PC-9 (cell line): Measurements from ENCODE around the gene MACROD1. TPM values are rescaled to one million over a fixed set of nuclear protein-coding genes. Genes with fewer than 3 reads are reported as not detected.

Source experiments
- BruUV-seq: library from RNA; stranded (reverse); fragments of 400-500 nt; replicated peaks from 2 replicates; lab custom pipeline; 2021; lab: Mats Ljungman, UMichigan
- CTCF ChIA-PET: fragments of 300-600 bp; sonication (Branson Sonifier 250); formaldehyde crosslinking; loops from one replicate; lab custom pipeline; 2022; ENCODE audit warnings: antibody characterized with exemption; lab: Charles Lee
- POLR2A ChIA-PET: fragments of 300-600 bp; sonication (Branson Sonifier 250); formaldehyde crosslinking; loops from one replicate; lab custom pipeline; 2022; ENCODE audit warnings: antibody characterized with exemption; ENCODE audit not compliant: unreplicated experiment; lab: Charles Lee
- DNase-seq, 2 experiments: peaks; one replicate each; pipeline versions ENCODE4 v3.0.0 to v3.0.0-alpha.2; 2015 to 2022; ENCODE audit warnings: mixed read lengths in 1 of 2
- H2AFZ ChIP-seq: fragments of 200-600 bp; sonication (generic); 2 replicates; pipeline ENCODE4 v1.8.1; 2017; ENCODE audit warnings: antibody characterized with exemption
- H3F3A ChIP-seq: fragments of 200-600 bp; sonication (generic); 2 replicates; pipeline ENCODE4 v1.8.1; 2017; ENCODE audit warnings: antibody characterized with exemption, mild to moderate bottlenecking, low read depth; ENCODE audit not compliant: insufficient read depth
- H3K27ac ChIP-seq: fragments of 200-600 bp; sonication (generic); 2 replicates; pipeline ENCODE4 v1.6.1; 2016; ENCODE audit warnings: mixed run types
- H3K27me3 ChIP-seq: fragments of 200-600 bp; sonication (generic); 2 replicates; pipeline ENCODE4 v1.6.1; 2016; ENCODE audit warnings: low read depth, mixed run types; ENCODE audit not compliant: insufficient read depth
- H3K36me3 ChIP-seq: fragments of 200-600 bp; sonication (generic); 2 replicates; pipeline ENCODE4 v1.6.1; 2016; ENCODE audit warnings: low read depth, mixed run types
- H3K4me1 ChIP-seq: fragments of 200-600 bp; sonication (generic); replicated peaks from 2 replicates; pipeline ENCODE4 v1.6.1; 2016; ENCODE audit warnings: mixed run types; ENCODE audit not compliant: insufficient read depth
- H3K4me2 ChIP-seq: fragments of 200-600 bp; sonication (generic); 2 replicates; pipeline ENCODE4 v1.6.1; 2017; ENCODE audit warnings: mixed run types
- H3K4me3 ChIP-seq: fragments of 200-600 bp; sonication (generic); 2 replicates; pipeline ENCODE4 v1.6.1; 2016; ENCODE audit warnings: mixed run types
- H3K79me2 ChIP-seq: fragments of 200-600 bp; sonication (generic); 2 replicates; pipeline ENCODE4 v1.6.1; 2017; ENCODE audit warnings: low read depth, mixed run types
- H3K9me2 ChIP-seq: fragments of 200-600 bp; sonication (generic); 2 replicates; pipeline ENCODE4 v1.8.1; 2017; ENCODE audit warnings: mild to moderate bottlenecking; ENCODE audit not compliant: insufficient read depth
- H3K9me3 ChIP-seq: fragments of 200-600 bp; sonication (generic); 2 replicates; pipeline ENCODE4 v1.8.1; 2016; ENCODE audit warnings: low read depth; ENCODE audit not compliant: insufficient read depth
- H4K20me1 ChIP-seq: fragments of 200-600 bp; sonication (generic); 2 replicates; pipeline ENCODE4 v1.8.1; 2017; ENCODE audit not compliant: insufficient read depth
- EZH2 ChIP-seq: fragments of 200-600 bp; sonication (generic); IDR thresholded peaks from 2 replicates; pipeline ENCODE4 v1.8.0; 2017; ENCODE audit warnings: antibody characterized with exemption, low read depth
- intact Hi-C: fragments of 100-400 bp; cut with micrococcal nuclease; formaldehyde crosslinking; loops from one replicate; pipeline ENCODE4 v1.10.0; 2022; ENCODE audit not compliant: unreplicated experiment
- total RNA-seq: library from RNA; stranded (reverse); gene quantifications from 2 replicates; pipeline ENCODE4 v1.2.3, GENCODE V29; 2021
- TF ChIP-seq, protein P1 (sequence below): fragments of 200-600 bp; sonication (generic); conservative IDR thresholded peaks from 2 replicates; pipeline ENCODE4 v1.6.1; 2017; ENCODE audit warnings: mixed run types, antibody characterized with exemption, mild to moderate bottlenecking, moderate library complexity

MACROD1 gene
- total RNA-seq, 1 experiment from 2014 or later = 41.0 TPM

DNA sequence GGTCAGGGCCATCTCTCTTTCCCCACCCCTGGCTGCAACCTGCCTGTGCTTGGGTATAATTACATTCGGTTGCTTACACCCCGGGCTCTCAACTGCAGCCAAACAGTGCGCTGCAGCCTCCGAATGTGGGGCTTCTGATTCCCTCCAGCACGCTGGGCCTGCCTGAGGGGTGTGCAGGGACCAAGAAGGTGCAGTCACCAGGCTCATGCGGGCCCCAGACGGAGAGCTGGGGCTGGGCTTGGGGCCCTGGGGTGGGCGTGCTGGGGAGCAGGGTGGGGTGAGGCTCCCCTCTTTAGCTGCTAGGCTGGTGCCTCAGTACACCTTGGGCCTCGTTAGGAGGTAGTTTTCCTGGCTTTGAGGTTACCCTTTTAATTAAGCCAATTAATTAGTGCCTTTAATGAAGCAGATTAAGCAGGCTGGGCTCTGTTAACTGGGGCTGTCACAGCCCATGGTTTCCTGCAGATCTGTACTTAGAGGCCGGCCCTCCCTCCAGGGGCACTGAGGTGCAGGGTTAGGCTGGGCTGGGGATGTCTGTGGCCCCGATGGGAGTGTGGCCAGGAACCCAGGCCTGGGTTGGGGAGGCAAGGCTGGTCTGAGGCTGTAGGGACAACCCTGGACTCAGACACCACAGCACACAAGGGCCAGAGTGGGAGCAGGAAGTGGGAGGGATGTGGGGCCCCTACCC lies 112.8 kb downstream of the MACROD1 start:
- Histone ChIP-seq H3K9me2 (no peaks in the 10 kb centered on the region), H3K79me2 (no peaks in the 10 kb centered on the region), H3K36me3 (no peaks in the 10 kb centered on the region), H3K9me3 (no peaks in the 10 kb centered on the region), H2AFZ (no peak overlapping the region), H3K4me3 (no peak overlapping the region), H3K27ac (no peak overlapping the region), H3K4me2 (no peak overlapping the region), H3K27me3 (no peaks in the 10 kb centered on the region), H3K4me1 (no peaks in the 10 kb centered on the region), H3F3A (no peaks in the 10 kb centered on the region), H4K20me1 (peaks cover 30% of the 10 kb centered on the region)
- POLR2A ChIA-PET = no interaction called here
- intact Hi-C loops = no loop called here
- no TSS peak for BruUV-seq
- CTCF ChIA-PET = no interaction called here
- no peak for DNase-seq
- TF ChIP-seq, protein P1, sequence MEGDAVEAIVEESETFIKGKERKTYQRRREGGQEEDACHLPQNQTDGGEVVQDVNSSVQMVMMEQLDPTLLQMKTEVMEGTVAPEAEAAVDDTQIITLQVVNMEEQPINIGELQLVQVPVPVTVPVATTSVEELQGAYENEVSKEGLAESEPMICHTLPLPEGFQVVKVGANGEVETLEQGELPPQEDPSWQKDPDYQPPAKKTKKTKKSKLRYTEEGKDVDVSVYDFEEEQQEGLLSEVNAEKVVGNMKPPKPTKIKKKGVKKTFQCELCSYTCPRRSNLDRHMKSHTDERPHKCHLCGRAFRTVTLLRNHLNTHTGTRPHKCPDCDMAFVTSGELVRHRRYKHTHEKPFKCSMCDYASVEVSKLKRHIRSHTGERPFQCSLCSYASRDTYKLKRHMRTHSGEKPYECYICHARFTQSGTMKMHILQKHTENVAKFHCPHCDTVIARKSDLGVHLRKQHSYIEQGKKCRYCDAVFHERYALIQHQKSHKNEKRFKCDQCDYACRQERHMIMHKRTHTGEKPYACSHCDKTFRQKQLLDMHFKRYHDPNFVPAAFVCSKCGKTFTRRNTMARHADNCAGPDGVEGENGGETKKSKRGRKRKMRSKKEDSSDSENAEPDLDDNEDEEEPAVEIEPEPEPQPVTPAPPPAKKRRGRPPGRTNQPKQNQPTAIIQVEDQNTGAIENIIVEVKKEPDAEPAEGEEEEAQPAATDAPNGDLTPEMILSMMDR = no peak
- no peak for TF ChIP-seq EZH2

GRCh38 chr11:64052436-64052835 lies 113.5 kb downstream of the MACROD1 start:
- POLR2A ChIA-PET = no interaction called here
- H2AFZ ChIP-seq = no peak overlapping the region
- BruUV-seq = no TSS peak

GRCh38 chr11:64051297-64051696 lies 114.6 kb downstream of the MACROD1 start:
- intact Hi-C loops = no loop called here
- H3K4me3 ChIP-seq = no peak overlapping the region
- no peak for DNase-seq
- H3K27me3 ChIP-seq = no peaks in the 10 kb centered on the region
- no peaks in the 10 kb centered on the region for H3K79me2 ChIP-seq
- POLR2A ChIA-PET = no interaction called here
- peaks cover 36% of the 10 kb centered on the region for H4K20me1 ChIP-seq
- H3K9me3 ChIP-seq = no peaks in the 10 kb centered on the region
- TF ChIP-seq, protein P1 = no peak
- TF ChIP-seq EZH2 = no peak
- no peak overlapping the region for H2AFZ ChIP-seq
- BruUV-seq = no TSS peak
- H3K4me2 ChIP-seq = no peak overlapping the region
- no peaks in the 10 kb centered on the region for H3K9me2 ChIP-seq
- CTCF ChIA-PET = interaction anchor here (0.6 kb wide), 1 partner anchor 145 kb away, joined by 3 read pairs; no protein-coding TSS in a partner anchor
- no peak overlapping the region for H3K27ac ChIP-seq
- no peaks in the 10 kb centered on the region for H3K4me1 ChIP-seq
- H3F3A ChIP-seq = no peaks in the 10 kb centered on the region
- H3K36me3 ChIP-seq = no peaks in the 10 kb centered on the region

More at GRCh38 chr11:64052436-64052835, 113.5 kb downstream of the MACROD1 start:
- Histone ChIP-seq H3K4me3 (no peak overlapping the region), H3K9me2 (no peaks in the 10 kb centered on the region), H3K4me2 (no peak overlapping the region), H3K27ac (no peak overlapping the region), H3K27me3 (no peaks in the 10 kb centered on the region), H3K4me1 (no peaks in the 10 kb centered on the region), H3F3A (no peaks in the 10 kb centered on the region), H3K79me2 (no peaks in the 10 kb centered on the region), H3K36me3 (no peaks in the 10 kb centered on the region), H4K20me1 (peaks cover 30% of the 10 kb centered on the region), H3K9me3 (no peaks in the 10 kb centered on the region)
- CTCF ChIA-PET = no interaction called here
- intact Hi-C loops = no loop called here
- TF ChIP-seq, protein P1 = no peak
- TF ChIP-seq EZH2 = no peak
- DNase-seq = no peak
